ENCODE data around the gene SULF2. TPM values are rescaled to one million over a fixed set of nuclear protein-coding genes. Genes with fewer than 3 reads are reported as not detected.
"Not testable (repeated sequence)": the region's sequence is repeated elsewhere in the genome, so short reads cannot be mapped to it uniquely, and the experiment has no call there.

The SULF2 gene
- total RNA-seq, 1 experiment from 2014 or later = 23.5 TPM

DNA sequence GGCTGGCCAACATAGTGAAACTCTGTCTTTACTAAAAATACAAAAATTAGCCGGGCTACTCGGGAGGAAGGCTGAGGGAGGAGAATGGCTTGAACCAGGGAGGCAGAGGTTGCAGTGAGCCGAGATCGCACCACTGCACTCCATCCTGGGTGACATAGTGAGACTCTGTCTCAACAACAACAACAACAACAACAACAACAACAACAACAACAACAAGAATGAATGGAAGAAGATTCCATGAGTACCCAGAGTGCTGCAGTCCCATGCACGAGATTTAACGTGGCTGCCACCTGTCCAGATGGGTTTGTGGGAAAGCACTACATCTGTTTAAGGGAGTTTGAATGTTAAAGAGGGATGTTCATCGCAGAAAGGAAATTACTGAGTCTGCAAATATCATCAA is 19.7 kb upstream of the SULF2 start:
- not testable (repeated sequence) for DNase-seq (ENCODE audit: low spot score)

DNA sequence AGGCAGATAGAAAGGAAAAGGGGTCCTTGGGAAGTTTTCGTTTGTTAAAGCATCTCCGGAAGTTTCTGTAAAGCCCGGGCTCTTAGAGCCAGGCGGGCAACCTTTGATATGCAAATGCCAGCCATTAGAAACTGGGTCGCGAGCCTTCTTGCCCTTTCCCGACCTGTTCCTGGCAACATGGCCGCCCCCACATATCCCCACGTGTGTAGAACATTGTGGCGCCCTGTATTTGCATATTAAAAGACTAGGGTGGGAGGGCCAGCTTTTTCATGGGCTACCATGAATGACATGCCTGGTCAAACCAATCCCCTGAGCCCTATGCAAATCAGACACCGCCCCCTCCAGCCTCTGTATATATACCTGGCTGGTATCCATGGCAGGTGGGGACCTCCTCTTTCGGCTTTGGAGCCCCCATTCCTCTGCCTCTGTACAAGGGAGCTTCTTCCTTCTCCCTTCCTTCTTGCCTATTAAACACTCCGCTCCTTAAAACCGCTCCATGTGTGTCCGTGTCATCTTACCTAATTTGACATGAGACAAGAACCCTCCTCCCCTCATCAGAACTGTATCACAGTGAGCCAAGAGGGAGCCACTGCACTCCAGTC is 19.0 kb upstream of the SULF2 start:
- not testable (repeated sequence) for DNase-seq (ENCODE audit: low spot score)

DNA sequence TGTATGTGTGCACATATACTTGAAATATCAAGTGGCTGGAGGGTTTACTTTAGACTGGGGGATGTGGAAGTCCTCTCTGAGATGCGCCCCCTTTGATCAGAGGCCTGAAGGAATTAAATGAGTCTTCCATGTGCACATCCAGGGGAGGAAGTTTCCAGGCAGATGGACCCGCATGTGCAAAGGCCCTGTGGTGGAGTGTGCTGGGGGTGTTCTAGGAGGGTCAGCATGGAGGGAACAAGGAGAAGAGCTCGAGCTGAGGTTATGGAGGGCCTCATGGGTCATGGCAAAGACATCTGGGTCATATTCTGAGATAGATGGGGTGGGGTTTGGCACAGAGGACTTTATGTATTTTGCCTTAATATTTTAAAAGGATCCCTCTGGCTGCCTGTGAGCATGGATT is 17.7 kb upstream of the SULF2 start:
- no peak for DNase-seq (ENCODE audit: low spot score)

- DNase-seq (ENCODE audit: low spot score) = no peak
These were observed 17.1 kb upstream of the SULF2 start for GRCh38 chr20:47802226-47802920.

DNA sequence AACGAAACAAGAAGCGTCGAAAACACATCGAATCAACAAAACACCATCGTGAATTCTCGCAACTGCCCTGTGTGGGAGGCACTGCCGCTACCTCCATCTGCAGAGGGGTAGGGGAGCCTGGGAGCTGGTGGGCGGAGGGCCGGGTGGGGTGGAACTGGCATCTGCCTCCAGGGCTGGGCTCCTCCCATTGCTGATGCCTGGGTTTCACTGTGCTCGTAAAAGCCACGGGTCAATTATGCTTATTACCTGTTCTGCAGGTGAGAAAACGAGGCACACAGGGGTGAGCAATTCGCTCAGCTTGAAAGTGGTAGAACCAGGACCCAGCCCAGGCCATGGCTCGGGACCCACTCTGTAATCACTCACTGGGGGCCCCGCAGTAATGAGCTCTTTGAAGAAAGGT is 16.5 kb upstream of the SULF2 start:
- DNase-seq (ENCODE audit: low spot score) = no peak

DNA sequence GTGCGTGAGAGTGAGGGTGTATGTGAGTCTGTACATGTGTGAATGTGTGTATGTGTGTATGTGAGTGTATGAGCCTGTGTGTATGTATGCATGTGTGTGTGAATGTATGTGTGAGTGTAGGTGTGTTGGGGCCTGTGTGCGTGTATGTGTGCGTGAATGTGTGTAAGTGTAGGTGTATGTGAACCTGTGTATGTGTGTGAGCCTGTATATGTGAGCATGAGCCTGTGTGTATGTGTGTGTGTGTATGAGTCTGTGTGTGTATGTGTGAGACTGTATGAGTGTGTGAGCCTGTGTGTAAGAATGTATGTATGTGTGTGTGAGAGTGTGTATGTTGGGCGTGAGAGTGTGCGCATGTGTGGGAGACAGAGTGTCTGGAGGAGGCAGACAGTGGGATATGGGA is 15.8 kb upstream of the SULF2 start:
- no peak for DNase-seq (ENCODE audit: low spot score)

- no peak for DNase-seq (ENCODE audit: low spot score)
These were observed 15.3 kb upstream of the SULF2 start for GRCh38 chr20:47800623-47801022.

DNA sequence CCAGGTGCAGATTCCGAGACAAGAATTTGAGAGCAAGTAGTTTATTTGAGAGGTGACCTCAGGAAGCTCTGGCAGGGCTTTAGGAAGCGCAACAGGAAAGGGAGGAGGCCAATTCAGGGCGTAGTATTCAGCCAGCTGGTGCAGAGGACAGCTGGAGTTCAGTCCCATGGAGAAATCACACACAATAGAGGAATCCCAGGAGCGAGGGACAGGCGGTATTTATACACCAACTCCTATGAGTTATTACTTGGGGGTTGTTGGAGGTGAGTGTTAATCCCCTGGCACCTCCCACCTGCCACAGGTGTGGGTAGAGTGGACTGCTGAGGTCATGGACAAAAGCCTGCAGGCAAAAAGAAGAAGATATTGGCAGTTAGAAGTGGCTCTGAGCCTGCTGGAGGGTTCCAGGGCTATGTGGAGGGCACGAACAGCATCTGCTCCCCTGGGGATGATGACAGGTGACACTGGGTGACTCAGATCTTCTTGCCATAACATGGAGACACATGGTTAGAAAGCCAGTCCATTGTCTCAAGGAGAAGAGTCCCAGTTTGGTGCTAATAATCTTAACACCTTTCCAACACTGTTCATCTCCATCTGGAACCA is 13.9 kb upstream of the SULF2 start:
- no peak for DNase-seq (ENCODE audit: low spot score)

DNA sequence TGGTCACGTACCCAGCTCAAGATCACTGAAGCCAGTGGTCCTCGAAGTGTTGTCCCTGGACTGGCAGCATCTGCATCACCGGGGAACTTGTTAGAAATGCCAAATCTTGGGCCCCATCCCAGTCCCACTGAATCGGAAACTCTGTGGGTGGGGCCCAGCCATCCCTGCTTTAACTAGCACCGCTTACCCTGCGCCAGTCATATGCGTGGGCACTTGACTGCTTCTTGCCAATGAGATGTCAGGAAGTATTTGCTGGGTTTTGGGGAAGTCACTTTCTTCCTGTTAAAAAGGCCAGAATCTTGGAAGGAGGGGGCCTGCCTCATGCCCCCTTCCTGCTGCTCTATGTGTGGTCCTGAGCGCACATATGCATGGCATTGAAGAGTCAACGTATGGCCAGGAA is 11.7 kb upstream of the SULF2 start:
- no peak for DNase-seq (ENCODE audit: low spot score)

DNA sequence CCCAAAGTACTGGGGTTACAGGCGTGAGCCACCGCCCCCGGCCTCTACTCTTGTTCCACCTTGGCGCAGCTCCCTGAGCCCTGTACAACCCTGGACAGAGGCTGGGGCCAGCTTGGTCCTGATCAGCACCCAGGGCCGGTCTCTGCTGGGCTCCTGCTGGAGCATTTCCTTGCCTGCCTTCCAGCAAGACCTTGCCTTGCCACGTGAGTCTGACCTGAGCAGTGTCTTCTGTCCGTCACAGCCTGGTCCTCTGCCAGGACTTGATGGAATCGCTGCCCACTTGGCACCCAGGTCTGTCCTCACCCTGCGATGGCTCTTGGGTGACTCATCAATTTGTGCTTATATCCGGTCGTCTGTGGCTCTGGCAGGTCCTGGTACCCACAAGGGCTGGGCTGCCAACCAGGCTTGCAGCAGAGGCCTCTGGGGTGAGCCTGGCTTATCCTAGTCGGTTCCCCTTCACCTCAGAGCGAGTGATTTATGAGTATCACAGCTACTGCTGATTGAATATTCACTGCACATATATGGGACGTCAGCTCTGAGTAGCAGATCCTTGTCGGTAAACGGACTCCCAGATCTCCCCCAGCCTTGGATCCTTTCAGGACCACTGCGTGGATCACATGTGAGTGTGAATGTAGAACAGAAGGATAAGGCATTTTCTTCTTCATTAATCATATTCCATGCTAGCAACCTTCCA is 10.1 kb upstream of the SULF2 start:
- peak; percentile 95 for DNase-seq (ENCODE audit: low spot score)

DNA sequence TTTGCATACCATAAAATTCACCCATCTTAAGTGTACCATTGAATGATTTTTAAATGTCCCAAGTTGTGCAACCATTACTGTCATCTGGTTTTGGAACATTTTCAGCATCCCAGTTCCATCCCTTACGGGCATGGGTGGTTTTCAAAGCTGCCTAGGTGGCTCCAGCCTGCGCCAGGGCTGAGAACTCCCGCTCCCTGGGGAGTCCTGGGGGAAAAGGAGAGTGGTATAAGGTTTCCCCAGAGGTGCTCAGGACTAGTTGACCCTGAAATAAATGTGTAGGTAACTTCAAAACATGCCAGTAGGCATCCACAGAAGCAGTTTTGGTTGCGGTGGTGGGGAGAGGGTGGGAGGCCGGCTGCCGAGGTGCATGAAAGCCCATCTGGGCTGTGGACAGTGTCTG is 9.0 kb upstream of the SULF2 start:
- not testable (repeated sequence) for DNase-seq (ENCODE audit: low spot score)

DNA sequence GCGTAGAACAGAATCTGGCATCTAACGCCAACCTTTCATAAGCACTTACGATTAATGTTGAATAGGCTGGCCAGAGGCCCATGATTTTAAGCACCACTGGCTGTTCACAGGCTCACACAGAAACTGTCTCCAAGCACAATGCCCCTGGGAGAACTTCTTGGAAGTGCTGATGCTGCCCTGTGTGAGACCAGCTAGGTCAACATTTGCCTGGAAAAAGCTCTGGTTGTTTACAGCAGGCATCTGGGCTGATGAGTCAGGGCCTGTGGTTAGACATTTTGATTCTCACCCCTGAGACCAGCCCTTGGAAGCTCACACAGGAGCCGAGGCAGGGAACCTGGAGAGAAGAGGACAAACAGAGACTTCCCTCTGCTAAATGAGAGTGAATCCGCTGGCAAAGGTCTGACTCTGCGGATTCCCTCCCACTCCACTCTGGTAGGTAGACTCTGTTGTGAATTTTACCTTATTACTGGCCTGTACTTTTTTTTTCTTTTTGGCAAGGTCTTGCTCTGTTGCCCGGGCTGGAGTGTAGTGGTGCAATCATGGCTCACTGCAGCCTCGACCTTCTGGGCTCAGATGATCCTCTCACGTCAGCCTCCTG is 6.8 kb upstream of the SULF2 start:
- DNase-seq (ENCODE audit: low spot score) = peak; percentile 96

- no peak for DNase-seq (ENCODE audit: low spot score)
These were observed 5.9 kb upstream of the SULF2 start for GRCh38 chr20:47791084-47791599.

DNA sequence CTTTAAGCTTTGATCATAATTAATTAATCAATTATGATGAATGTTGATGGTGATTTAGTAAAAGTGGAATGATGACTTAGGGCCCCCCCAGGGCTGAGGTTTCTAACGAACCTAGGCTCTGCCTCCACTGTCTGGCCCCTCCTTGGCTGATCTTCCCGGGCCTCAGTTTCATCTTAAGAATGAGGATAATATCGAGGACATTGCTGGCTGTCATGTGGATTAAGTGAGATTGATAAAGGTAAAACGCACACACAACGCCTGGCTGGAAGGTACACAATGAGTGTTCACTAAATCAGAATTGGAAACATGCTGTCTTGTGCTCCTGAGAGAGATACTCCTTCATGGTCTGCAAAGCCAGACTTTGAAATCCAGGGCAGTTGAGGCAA is 5.3 kb upstream of the SULF2 start:
- DNase-seq (ENCODE audit: low spot score) = no peak

DNA sequence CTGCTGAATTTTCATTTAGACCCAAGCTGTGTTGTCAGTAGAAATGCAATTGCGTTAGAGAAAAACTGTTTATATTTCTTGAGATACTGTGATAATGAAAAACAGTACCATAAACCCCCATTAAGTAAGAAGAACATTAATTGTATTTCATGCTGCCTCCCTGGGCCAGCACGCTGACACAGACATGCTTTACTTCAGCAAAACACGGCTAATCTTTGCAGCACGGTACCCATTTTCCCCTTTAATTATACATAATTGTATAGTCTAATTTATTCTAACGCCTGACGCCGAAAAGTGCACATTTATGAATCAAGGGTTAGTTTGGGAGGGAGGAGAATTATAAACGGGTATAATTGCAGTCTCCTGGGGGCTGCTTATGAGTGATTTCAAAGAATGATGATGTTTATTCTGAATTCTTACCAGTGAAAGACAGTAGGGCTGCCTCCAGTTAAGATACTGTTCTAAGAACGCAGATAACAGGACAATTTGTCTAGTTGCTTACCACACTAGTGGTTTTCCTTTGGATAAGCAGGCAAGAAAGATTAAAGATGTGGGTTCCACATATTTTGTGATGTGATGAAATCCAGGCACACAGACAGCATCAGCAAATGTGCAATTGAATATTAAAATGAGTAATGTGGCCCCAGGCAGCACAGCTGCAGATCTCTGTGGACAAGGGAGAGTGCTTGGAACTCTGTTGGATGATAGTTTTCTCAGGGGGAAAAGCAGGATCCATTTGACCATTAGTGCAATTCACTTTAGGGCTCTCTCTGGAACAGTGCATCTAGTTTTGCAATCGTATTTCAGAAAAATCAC is 4.7 kb upstream of the SULF2 start:
- DNase-seq (ENCODE audit: low spot score) = peak; percentile 55

DNA sequence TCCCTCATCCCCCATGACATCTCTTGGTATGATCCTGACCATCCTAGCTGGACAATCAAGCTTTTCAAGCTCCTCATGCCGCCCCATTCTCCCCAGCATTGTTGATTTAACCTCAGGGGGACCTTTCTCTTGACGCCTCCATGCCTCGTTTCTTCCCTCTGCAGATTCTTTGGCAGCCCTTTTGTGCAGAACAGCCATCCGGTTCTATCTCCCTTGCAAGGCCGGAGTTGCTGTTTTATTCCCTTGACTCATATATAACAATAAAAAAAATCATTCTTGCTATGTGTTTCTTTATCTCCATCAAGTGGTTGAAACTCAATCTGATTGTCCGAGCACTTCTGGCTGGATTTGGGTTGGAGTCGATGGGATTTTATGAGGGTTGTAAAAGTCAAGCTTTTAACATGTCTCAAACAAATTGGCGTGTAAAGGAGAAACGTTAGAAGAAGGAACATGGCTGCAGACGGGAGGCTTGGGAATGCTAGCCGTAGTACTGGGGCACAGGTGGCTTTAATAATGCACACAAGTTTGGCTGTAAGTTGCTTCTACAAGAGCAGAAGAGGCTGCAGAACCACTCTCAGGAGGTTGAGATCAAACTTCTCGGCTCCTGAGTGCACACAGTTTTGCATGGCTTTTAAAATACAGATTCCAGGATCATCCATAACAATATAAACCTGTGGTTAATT is 3.9 kb upstream of the SULF2 start:
- no peak for DNase-seq (ENCODE audit: low spot score)

DNA sequence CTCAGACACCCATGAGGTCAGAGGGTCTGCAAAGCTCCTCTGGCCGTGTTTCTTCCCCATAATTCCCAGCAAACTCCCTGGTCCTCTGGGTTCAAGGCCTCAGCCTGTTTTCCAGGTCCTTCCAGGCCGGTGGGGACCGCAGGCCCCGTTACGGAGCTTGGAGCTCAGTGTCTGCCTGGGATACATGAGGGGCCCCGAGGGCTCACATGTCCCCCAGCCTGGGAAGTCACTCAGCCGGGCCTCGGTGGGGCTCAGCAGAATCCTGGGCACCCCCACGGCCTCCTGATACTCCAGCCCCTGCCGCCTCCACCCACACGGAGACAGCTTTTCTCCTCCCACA is 3.4 kb upstream of the SULF2 start:
- no peak for DNase-seq (ENCODE audit: low spot score)

DNA sequence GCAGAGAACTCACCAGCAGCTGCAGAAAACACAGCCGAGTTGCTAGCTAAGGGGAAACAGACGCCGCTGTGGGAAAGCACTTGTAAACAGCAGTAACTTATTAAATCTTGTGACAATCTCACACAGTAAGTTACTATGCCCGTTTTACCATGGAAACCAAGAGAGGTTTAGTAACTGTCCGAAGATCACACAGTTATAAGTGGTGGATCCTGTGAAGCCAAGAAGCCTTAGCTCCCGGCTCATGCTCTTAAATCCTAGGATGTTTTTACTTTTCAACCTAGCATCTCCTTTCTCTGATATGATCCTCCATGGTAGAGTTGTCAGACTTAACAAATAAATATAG is 1.5 kb upstream of the SULF2 start:
- DNase-seq (ENCODE audit: low spot score) = no peak

- peak; percentile 72 for DNase-seq (ENCODE audit: low spot score)
These were observed 828 bp upstream of the SULF2 start for GRCh38 chr20:47785854-47786764.
